ENCODE measurements around the gene ELSPBP1.
"Not testable (repeated sequence)": the region's sequence is repeated elsewhere in the genome, so short reads cannot be mapped to it uniquely, and the experiment has no call there.

ELSPBP1 gene

GRCh38 chr19:47994209-47994802 is at the start of gene ELSPBP1:
ELSPBP1 (plus strand) TSS chr19:47994632; CDS start chr19:48008668, 14,036 bp downstream.
- DNase-seq: no peak

- not testable (repeated sequence) for DNase-seq
Measured at GRCh38 chr19:47949852-47950521, 44.4 kb upstream of the ELSPBP1 start.

DNA sequence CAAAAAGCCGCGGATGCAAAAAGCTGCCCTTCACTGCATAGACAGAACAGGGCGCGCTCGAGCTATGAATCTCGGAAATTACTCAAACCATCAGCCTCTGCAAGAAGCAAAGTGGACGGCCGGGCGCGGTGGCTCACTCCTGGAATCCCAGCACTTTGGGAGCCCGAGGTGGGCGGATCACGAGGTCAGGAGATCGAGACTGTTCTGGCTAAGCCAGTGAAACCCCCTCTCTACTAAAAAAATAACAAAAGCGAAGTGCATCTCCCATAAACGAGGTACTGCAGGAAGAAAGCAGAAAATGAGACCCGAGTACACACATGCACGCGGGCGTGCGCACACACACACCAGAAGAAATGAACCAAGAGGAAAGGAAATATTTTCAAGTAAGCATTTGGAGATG is 42.3 kb upstream of the ELSPBP1 start:
- not testable (repeated sequence) for DNase-seq

DNA sequence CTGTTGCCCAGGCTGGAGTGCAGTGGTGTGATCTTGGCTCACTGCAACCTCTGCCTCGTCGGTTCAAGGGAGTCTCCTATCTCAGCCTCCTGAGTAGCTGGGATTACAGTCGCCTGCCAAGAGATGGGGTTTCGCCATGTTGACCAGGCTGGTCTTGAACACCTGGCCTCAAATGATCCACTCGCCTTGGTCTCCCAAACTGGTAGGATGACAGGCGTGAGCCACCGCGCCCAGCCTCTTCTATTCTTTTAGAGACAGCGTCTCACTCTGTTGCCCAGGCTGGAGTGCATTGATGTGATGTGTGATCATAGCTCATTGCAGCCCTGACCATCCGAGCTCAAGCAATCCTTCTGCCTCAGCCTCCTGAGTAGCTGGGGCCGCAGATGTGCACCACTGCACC is 38.5 kb upstream of the ELSPBP1 start:
- not testable (repeated sequence) for DNase-seq

DNA sequence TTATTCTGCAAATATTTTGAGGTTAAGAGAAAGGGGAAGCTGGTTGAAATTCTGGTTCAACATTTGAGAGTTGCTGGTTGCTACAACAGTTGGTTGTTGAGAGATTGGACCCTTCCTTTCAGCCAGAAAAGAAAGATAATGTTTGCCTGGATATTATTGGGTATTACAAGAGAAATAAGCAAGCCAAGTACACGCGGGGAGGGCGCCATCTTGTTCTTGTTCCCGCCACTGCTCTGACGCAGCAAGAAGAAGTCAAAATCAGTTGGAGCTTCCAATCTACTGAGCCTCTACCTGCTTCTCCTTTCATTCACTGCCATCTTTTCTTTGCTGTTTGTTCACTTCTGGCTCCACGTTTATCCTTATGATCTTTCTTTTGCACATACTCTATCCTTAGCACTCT is 20.9 kb upstream of the ELSPBP1 start:
- no peak for DNase-seq

- DNase-seq: no peak
Measured at GRCh38 chr19:47991191-47991808, 3.1 kb upstream of the ELSPBP1 start.

DNA sequence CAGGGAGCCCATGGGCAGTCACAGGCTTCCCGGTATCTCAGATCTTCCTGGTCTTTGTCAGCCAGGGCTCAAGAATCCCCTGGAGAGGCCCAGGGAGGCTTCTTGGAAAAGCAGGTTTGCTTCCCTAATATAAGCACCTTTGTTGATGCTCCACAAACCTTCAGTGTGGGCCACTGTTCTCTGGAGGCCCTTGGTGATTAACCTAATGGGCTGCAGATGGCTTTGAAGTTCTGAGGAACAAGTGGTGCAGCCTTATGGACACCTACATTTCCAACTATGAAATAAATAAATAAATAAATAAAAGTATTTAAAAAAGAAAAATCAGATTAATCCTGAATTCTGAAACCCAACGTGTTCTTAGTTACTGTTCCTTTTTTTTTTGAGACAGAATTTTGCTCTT is 2.4 kb upstream of the ELSPBP1 start, which contains the start of gene BSPH1:
Gene BSPH1, minus strand, starts transcription at position 101 of the 400 bp plus-strand sequence. Its CDS starts 89 bp downstream, at position 12.
- no peak for DNase-seq

DNA sequence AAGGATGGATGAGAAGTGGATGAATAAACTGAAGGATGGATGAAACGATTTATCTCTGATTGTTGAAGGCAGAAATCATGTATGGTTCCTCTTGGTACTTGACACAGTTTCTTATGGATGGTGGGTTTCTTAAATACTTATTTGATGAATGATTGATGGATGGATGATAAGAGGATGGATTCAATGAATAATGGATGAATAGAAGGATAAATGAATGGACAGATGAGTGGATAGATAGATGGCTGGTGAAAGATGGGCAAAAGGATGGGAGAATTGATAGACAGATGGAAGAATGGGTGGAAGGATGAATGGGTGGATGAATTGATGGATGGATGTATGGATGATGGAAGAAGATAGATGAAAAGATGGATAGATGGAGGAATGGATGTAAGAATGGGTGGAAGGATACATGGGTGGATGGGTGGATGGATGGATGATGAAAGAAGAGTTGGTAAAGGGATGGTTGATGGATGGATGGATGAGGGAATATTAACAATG is 1.8 kb downstream of the ELSPBP1 start:
- no peak for DNase-seq

DNA sequence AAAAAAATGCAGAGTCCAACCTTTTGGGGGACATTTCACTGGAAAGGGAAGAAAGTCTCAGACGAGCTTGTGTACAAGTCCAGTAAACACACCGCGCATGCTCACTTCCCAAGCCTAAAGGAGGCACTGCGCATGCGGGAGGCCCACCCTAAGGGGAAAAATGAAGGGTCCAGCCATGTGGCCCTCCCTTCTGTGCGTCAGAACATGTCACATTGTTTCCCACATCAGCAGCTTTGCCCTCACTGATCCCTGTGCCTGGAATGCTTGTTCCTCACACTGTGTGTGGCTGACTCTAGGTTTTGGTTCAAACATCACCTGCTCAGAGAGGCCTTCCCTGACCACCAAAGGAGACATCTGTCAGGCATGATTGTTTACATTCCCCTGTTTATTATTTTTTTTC is 4.4 kb downstream of the ELSPBP1 start:
- no peak for DNase-seq

DNA sequence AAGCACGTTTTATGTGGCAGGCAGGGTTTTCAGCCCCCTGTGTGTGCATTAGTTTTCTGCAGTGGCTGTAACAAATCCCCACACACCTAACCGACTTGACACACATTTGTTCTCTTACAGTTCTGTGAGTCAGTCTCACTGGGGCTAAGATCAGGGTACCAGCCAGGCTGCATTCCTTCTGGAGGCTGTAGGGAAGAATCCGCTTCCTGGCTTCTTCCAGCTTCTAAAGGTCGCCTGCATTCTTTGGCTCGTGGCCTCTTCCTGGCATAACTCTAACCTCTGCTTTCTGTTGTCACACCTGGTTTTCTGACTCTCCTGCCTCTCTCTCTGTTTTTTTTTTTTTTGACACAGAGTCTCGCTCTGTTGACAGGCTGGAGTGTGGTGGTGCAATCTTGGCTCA is 6.4 kb downstream of the ELSPBP1 start:
- no peak for DNase-seq

GRCh38 chr19:48004236-48004635 is 9.8 kb downstream of the ELSPBP1 start:
- DNase-seq: no peak

GRCh38 chr19:48006762-48007161 is 12.3 kb downstream of the ELSPBP1 start:
- no peak for DNase-seq

DNA sequence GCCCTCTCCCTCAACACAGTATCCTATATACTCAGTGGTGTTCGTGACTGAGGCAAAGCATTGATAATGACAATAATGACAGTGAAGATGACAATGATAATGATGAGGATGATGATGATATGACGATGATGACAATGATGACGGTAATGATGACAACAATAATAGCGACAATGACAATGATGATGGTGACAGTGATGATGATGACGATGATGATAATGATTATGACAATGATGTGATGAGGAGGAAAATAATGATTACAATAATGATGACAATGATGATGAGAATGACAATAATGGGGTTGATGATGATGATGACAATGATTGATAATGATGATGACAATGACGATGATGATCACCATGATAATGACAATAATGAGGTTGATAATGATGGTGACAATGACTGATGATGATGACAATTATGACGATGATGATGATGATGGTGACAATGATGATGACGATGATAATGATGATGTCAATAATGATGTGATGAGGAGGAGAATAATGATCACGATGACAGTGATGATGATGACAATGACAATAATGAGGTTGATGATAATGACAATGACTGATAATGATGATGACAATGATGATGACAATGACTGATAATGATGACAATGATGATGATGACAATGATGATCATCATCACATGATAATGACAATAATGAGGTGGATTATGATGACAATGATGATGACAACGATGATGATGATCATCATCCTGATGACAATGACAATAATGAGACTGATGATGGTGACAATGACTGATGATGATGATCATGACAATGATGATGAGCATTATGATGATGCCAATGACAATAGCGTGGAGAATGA is 16.7 kb downstream of the ELSPBP1 start:
- DNase-seq: no peak

GRCh38 chr19:48020686-48021085 is 26.3 kb downstream of the ELSPBP1 start:
- no peak for DNase-seq

DNA sequence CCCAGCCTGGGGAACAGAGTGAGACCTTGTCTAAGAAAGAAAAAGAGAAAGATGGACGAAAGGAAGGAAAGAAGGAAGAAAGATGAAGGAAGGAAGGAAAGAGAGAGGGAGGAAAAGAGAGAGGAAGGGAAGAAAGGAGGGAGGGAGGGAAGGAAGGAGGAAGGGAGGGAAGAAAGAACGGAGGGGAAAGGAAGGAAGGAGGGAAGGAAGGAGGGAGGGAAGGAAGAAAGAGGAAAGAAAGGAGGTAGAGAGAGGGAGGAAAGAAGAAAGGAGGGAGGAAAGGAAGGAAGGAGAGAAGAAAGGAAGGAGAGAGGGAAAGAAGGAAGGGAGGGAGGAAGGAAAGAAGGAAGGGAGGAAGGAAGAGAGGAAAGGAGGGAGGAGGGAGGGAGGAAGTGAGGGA is 28.6 kb downstream of the ELSPBP1 start:
- no peak for DNase-seq

DNA sequence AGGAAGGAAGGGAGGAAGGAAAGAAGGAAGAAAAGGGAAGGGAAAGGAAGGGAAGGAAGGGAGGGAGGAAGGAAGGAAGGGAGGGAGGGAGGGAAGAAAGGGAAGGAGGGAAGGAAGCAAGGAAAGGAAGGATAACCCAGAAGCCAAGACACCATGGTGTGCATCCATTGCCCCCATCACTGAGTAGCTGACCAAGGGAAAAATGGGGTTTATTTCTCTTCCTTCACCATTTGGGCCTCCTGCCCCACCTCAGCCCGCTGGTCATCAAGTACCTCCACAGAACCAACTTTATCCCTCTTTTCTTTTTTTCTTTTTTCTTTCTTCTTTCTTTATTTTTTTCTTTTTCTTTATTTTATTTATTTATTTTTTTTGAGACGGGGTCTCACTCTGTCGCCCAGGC is 29.1 kb downstream of the ELSPBP1 start:
- DNase-seq: no peak

- no peak for DNase-seq
Measured at GRCh38 chr19:48025480-48025879, 31.0 kb downstream of the ELSPBP1 start.

DNA sequence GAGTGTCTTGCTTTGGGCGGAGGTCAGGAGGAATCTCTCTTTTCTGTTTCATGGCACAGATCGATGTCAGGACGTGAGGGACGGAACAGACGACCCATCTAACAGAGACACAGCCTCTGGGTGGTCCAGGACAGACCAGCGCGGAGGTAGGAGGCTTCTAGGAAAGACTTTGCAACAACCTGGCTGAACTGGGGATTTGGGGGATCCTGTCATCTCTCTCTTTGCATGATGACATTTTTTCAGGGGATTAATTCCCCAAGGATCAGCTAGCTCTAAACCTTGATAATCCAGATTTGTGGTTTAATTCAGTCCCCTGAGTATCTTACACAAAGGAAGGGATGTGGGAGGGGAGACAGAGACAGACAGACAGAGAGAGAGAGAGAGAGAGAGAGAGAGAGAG is 35.0 kb downstream of the ELSPBP1 start:
- no peak for DNase-seq

DNA sequence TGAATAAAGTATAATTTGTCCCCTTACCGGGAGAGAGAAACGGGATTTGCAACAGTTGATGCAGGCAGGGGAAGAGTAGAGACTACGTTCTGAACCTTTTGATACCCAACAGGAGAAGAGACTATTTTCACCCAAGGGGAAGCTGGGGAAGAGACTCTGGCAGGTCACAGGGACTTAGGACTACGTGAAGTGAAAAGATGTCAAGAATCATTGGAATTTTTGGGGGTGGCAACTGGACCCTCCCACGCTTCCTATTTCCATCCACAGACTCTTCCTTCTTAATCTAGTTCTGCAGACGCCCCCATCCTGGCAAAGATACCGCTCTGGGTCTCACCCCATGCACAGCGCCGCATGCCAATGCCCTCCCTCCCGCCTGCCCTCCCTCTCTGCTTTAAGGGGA is 35.6 kb downstream of the ELSPBP1 start:
- DNase-seq: no peak

GRCh38 chr19:48033604-48034003 is 39.2 kb downstream of the ELSPBP1 start:
- no peak for DNase-seq

DNA sequence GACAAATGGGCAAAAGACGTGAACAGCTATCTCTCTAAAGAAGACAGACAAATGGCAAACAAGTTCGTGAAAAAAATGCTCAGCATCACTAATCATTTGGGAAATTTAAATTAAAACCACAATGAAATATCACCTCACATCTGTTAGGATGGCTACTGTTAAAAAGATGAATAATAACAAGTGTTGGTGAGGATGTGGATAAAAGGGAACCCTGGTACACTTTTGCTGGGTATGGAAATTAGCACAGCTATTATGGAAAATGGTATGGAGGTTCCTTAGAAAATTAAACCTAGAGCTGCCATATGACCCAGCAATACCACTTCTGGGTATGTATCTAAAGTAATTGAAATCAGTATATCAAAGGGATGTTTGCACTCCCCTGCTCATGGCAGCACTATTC is 42.3 kb downstream of the ELSPBP1 start:
- DNase-seq: no peak

GRCh38 chr19:48041877-48042580 is 47.6 kb downstream of the ELSPBP1 start:
- no peak for DNase-seq
